Loucy (cell line): ENCODE measurements around the gene UCHL1.

Experiments used
- EZH2phosphoT487 ChIP-seq: fragments of 200-600 bp; IDR thresholded peaks from 2 replicates; pipeline ENCODE4 v1.6.1; 2018; ENCODE audit warnings: antibody characterized with exemption, mild to moderate bottlenecking, moderate library complexity, borderline replicate concordance
- TF ChIP-seq, protein P1 (sequence below): fragments of 200-600 bp; sonication (generic); conservative IDR thresholded peaks from 2 replicates; pipeline ENCODE4 v1.5.1; 2014; ENCODE audit warnings: mild to moderate bottlenecking, antibody characterized with exemption, low read length

GRCh38 chr4:41258783-41259182 lies 2.1 kb downstream of the UCHL1 start:
- TF ChIP-seq, protein P1, sequence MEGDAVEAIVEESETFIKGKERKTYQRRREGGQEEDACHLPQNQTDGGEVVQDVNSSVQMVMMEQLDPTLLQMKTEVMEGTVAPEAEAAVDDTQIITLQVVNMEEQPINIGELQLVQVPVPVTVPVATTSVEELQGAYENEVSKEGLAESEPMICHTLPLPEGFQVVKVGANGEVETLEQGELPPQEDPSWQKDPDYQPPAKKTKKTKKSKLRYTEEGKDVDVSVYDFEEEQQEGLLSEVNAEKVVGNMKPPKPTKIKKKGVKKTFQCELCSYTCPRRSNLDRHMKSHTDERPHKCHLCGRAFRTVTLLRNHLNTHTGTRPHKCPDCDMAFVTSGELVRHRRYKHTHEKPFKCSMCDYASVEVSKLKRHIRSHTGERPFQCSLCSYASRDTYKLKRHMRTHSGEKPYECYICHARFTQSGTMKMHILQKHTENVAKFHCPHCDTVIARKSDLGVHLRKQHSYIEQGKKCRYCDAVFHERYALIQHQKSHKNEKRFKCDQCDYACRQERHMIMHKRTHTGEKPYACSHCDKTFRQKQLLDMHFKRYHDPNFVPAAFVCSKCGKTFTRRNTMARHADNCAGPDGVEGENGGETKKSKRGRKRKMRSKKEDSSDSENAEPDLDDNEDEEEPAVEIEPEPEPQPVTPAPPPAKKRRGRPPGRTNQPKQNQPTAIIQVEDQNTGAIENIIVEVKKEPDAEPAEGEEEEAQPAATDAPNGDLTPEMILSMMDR: peak; percentile 47
- no peak for TF ChIP-seq EZH2phosphoT487
